ENCODE results near the gene SLC4A1AP.

- TF ChIP-seq CTCF (IDR thresholded peaks at IDR 0.05), result no peak
- TF ChIP-seq POLR2A (IDR thresholded peaks at IDR 0.05), result no peak
These were observed 10.3 kb upstream of the SLC4A1AP start for GRCh38 chr2:27653397-27653796.

All from right lobe of liver (tissue), 4 donors.